HepG2 (cell line): ENCODE measurements around the gene EED. TPM values are rescaled to one million over a fixed set of nuclear protein-coding genes. Genes with fewer than 3 reads are reported as not detected.

ENCODE experiments used
- ASH2L ChIP-seq: fragments of 300-600, 200-600 bp; sonication (generic); IDR thresholded peaks from 2 replicates; pipeline ENCODE4 v1.7.0; 2017; ENCODE audit warnings: low read depth, mild to moderate bottlenecking, moderate library complexity, mixed read lengths, low read length; ENCODE audit not compliant: insufficient read length
- DPF2 ChIP-seq: sonication (generic); formaldehyde crosslinking; IDR thresholded peaks from 2 replicates; pipeline ENCODE4 v1.4.0; 2020; ENCODE audit warnings: mild to moderate bottlenecking, low read depth, missing genetic modification reagents, borderline replicate concordance
- GABPA ChIP-seq, 2 experiments: IDR thresholded peaks; 2 replicates each; pipeline ENCODE4 v1.6.1; 2011 to 2016; ENCODE audit warnings: low read depth in 2 of 2, low read length in 1 of 2, missing biosample characterization in 1 of 2, missing genetic modification characterization in 1 of 2
- KDM1A ChIP-seq: IDR thresholded peaks from 2 replicates; pipeline ENCODE4 v1.6.1; 2016; ENCODE audit warnings: missing compliant biosample characterization
- MAF1 ChIP-seq: sonication (generic); formaldehyde crosslinking; IDR thresholded peaks from 2 replicates; pipeline ENCODE4 v1.5.0; 2020; ENCODE audit warnings: missing genetic modification reagents, borderline replicate concordance
- ONECUT2 ChIP-seq: sonication (generic); formaldehyde crosslinking; IDR thresholded peaks from 2 replicates; pipeline ENCODE4 v1.4.0; 2020; ENCODE audit warnings: missing genetic modification reagents
- RNF2 ChIP-seq: fragments of 450-650 bp; conservative IDR thresholded peaks from 2 replicates; pipeline ENCODE4 v1.6.1; 2016; ENCODE audit warnings: low read depth
- ZFP36 ChIP-seq: fragments of 150-350 bp; IDR thresholded peaks from 2 replicates; pipeline ENCODE4 v1.6.1; 2018; ENCODE audit warnings: borderline replicate concordance, low read length, low read depth; ENCODE audit not compliant: partially characterized antibody
- ZNF138 ChIP-seq: sonication (generic); formaldehyde crosslinking; IDR thresholded peaks from 2 replicates; pipeline ENCODE4 v1.5.0; 2020; ENCODE audit warnings: mild to moderate bottlenecking, low read depth, missing genetic modification reagents
- ZNF335 ChIP-seq: sonication (generic); formaldehyde crosslinking; IDR thresholded peaks from 2 replicates; pipeline ENCODE4 v1.4.0; 2020; ENCODE audit warnings: missing genetic modification reagents
- ZNF350 ChIP-seq: sonication (generic); formaldehyde crosslinking; IDR thresholded peaks from 2 replicates; pipeline ENCODE4 v1.4.0; 2020; ENCODE audit warnings: mild to moderate bottlenecking, low read depth, missing genetic modification reagents, borderline replicate concordance
- ZNF367 ChIP-seq: sonication (generic); formaldehyde crosslinking; IDR thresholded peaks from 2 replicates; pipeline ENCODE4 v1.4.0; 2020; ENCODE audit warnings: missing genetic modification reagents, borderline replicate concordance
- ZNF572 ChIP-seq: sonication (generic); formaldehyde crosslinking; IDR thresholded peaks from 2 replicates; pipeline ENCODE4 v1.5.1; 2020; ENCODE audit warnings: mild to moderate bottlenecking, missing genetic modification reagents
- ZSCAN25 ChIP-seq: sonication (generic); formaldehyde crosslinking; IDR thresholded peaks from 2 replicates; pipeline ENCODE4 v1.8.0; 2022; ENCODE audit warnings: mild to moderate bottlenecking, missing genetic modification reagents
- polyA plus RNA-seq, 8 experiments: library from polyadenylated mRNA; depleted of rRNA in 3 of 8; stranded (reverse) in 7 of 8; unstranded in 1 of 8; fragments of >200 nt; fragmentation: Illumina TruSeq in 4 of 8; extraction: Trizol in 4 of 8; gene quantifications; 2 replicates each; pipeline versions ENCODE4 v1.2.1 to v1.2.3, GENCODE V29; 2011 to 2016; ENCODE audit warnings: low read depth in 4 of 8, missing spikeins in 1 of 8, mixed read lengths in 1 of 8; ENCODE audit not compliant: insufficient read depth in 1 of 8
- total RNA-seq, 5 experiments: library from RNA; depleted of rRNA; stranded (reverse); fragments of >200 nt; fragmentation: Illumina TruSeq; extraction: Trizol; gene quantifications; 2 replicates each; pipeline ENCODE4 v1.2.3, GENCODE V29; 2016; ENCODE audit warnings: low read depth in 1 of 5
- TF ChIP-seq, protein P1 (sequence below): sonication (generic); formaldehyde crosslinking; IDR thresholded peaks from 2 replicates; pipeline ENCODE4 v1.8.0; 2022; ENCODE audit warnings: low read depth, missing genetic modification reagents
- TF ChIP-seq, protein P2 (sequence below): sonication (generic); formaldehyde crosslinking; IDR thresholded peaks from 2 replicates; pipeline ENCODE4 v1.4.0; 2020; ENCODE audit warnings: mild to moderate bottlenecking, missing genetic modification reagents
- TF ChIP-seq, protein P3 (sequence below): sonication (generic); formaldehyde crosslinking; IDR thresholded peaks from 2 replicates; pipeline ENCODE4 v1.5.0; 2020; ENCODE audit warnings: missing genetic modification reagents, mild to moderate bottlenecking, borderline replicate concordance
- TF ChIP-seq, protein P4 (sequence below): sonication (generic); formaldehyde crosslinking; IDR thresholded peaks from 2 replicates; pipeline ENCODE4 v1.5.0; 2020; ENCODE audit warnings: missing genetic modification reagents
- TF ChIP-seq, protein P5 (sequence below): IDR thresholded peaks from 2 replicates; pipeline ENCODE4 v1.6.1; 2016; ENCODE audit warnings: missing biosample characterization, missing genetic modification reagents, low read depth
- TF ChIP-seq, protein P6 (sequence below): sonication (generic); formaldehyde crosslinking; IDR thresholded peaks from 2 replicates; pipeline ENCODE4 v1.8.1; 2023; ENCODE audit warnings: mild to moderate bottlenecking, missing genetic modification reagents

The EED gene
- total and polyA plus RNA-seq, 2 of the 13 experiments (the other 11 are each of a cell fraction or from before 2014, with no cell fraction given) = 11.0 to 28.4 TPM

DNA sequence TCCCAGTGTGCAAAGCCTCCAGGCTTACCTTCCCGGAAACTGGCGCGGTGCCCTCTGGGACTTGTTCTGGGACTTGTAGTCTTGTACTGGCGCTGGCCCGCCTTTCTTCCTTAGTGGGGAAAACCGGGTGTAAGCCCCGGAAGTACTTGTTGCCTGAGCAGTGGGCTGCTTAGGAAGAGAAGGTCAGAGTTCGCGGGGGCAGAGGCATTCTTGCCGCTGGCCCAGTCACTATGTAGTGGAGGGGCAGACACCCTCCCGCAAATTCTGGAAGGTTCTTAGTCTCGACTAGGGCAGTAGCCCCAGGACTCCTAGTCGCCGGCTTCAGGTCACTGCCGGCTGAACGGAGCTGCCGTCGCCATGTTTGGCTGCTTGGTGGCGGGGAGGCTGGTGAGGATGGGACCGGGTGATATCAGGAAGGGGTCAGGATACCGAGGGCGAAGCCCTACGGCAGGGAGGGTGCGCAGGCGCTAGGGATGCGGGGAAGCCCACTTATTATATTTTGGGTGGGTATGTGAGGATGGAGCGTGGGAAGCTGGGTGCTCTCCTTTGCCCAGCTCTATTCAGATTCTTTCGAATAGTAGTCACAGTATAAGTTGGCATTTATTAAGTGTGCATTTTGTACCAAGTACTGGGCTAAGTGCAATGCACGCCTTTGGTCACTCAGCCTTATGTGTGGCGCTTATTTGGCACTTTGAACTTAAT lies 57.7 kb downstream of the EED start, which contains the start of gene HIKESHI (continued):
- TF ChIP-seq, protein P1, sequence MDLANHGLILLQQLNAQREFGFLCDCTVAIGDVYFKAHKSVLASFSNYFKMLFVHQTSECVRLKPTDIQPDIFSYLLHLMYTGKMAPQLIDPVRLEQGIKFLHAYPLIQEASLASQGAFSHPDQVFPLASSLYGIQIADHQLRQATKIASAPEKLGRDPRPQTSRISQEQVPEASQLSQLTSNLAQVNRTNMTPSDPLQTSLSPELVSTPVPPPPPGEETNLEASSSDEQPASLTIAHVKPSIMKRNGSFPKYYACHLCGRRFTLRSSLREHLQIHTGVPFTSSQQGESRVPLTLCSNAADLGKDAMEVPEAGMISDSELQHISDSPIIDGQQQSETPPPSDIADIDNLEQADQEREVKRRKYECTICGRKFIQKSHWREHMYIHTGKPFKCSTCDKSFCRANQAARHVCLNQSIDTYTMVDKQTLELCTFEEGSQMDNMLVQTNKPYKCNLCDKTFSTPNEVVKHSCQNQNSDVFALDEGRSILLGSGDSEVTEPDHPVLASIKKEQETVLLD (CRISPR knock-in tag) = no peak
- no peak for TF ChIP-seq RNF2
- TF ChIP-seq ZNF367 = no peak
- no peak for TF ChIP-seq ONECUT2 (CRISPR knock-in tag)
- peak; percentile 90 for TF ChIP-seq GABPA (IDR thresholded peaks at IDR 0.05; ENCODE audit: low read depth, low read length)
- TF ChIP-seq GABPA (CRISPR knock-in tag; IDR thresholded peaks at IDR 0.05; ENCODE audit: low read depth) = peak; percentile 100
- no peak for TF ChIP-seq ZSCAN25 (CRISPR knock-in tag)
- TF ChIP-seq, protein P2, sequence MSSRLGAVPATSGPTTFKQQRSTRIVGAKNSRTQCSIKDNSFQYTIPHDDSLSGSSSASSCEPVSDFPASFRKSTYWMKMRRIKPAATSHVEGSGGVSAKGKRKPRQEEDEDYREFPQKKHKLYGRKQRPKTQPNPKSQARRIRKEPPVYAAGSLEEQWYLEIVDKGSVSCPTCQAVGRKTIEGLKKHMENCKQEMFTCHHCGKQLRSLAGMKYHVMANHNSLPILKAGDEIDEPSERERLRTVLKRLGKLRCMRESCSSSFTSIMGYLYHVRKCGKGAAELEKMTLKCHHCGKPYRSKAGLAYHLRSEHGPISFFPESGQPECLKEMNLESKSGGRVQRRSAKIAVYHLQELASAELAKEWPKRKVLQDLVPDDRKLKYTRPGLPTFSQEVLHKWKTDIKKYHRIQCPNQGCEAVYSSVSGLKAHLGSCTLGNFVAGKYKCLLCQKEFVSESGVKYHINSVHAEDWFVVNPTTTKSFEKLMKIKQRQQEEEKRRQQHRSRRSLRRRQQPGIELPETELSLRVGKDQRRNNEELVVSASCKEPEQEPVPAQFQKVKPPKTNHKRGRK (CRISPR knock-in tag) = no peak
- TF ChIP-seq KDM1A (CRISPR knock-in tag) = no peak
- TF ChIP-seq DPF2 (CRISPR knock-in tag) = no peak
- no peak for TF ChIP-seq ZNF572
- TF ChIP-seq ZNF335 = peak; percentile 85
- TF ChIP-seq ZFP36 = no peak
- peak; percentile 98 for TF ChIP-seq ASH2L
- TF ChIP-seq, protein P3, sequence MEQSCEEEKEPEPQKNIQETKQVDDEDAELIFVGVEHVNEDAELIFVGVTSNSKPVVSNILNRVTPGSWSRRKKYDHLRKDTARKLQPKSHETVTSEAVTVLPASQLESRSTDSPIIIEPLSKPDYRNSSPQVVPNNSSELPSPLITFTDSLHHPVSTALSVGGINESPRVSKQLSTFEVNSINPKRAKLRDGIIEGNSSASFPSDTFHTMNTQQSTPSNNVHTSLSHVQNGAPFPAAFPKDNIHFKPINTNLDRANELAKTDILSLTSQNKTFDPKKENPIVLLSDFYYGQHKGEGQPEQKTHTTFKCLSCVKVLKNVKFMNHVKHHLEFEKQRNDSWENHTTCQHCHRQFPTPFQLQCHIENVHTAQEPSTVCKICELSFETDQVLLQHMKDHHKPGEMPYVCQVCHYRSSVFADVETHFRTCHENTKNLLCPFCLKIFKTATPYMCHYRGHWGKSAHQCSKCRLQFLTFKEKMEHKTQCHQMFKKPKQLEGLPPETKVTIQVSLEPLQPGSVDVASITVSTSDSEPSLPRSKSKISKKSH (CRISPR knock-in tag) = peak; percentile 58; the same call in 1 of the 2 replicates
- TF ChIP-seq ZNF350 (CRISPR knock-in tag) = peak; percentile 93; the same call in 1 of the 2 replicates
- TF ChIP-seq, protein P4, sequence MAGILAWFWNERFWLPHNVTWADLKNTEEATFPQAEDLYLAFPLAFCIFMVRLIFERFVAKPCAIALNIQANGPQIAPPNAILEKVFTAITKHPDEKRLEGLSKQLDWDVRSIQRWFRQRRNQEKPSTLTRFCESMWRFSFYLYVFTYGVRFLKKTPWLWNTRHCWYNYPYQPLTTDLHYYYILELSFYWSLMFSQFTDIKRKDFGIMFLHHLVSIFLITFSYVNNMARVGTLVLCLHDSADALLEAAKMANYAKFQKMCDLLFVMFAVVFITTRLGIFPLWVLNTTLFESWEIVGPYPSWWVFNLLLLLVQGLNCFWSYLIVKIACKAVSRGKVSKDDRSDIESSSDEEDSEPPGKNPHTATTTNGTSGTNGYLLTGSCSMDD (CRISPR knock-in tag) = no peak
- peak; percentile 44; the same call in 1 of the 2 replicates for TF ChIP-seq ZNF138
- TF ChIP-seq, protein P5, sequence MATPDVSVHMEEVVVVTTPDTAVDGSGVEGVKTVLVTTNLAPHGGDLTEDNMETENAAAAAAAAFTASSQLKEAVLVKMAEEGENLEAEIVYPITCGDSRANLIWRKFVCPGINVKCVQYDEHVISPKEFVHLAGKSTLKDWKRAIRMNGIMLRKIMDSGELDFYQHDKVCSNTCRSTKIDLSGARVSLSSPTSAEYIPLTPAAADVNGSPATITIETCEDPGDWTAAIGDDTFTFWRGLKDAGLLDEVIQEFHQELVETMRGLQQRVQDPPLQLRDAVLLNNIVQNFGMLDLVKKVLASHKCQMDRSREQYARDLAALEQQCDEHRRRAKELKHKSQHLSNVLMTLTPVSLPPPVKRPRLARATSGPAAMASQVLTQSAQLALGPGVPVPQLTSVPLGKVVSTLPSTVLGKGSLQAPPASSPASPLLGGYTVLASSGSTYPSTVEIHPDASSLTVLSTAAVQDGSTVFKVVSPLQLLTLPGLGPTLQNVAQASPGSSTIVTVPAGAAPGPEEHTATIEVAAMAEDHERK (CRISPR knock-in tag) = no peak
- TF ChIP-seq, protein P6, sequence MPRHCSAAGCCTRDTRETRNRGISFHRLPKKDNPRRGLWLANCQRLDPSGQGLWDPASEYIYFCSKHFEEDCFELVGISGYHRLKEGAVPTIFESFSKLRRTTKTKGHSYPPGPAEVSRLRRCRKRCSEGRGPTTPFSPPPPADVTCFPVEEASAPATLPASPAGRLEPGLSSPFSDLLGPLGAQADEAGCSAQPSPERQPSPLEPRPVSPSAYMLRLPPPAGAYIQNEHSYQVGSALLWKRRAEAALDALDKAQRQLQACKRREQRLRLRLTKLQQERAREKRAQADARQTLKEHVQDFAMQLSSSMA = peak; percentile 75; the same call in 1 of the 2 replicates
- TF ChIP-seq MAF1 = no peak; the same call in 1 of the 2 replicates
